Ovary (tissue), 3 donors: ENCODE data around the gene LAMTOR4.
"Not testable (repeated sequence)": the region's sequence is repeated elsewhere in the genome, so short reads cannot be mapped to it uniquely, and the experiment has no call there.

Experiments
- CTCF ChIP-seq, 3 donors: fragments of 450-650 bp in 2 of 3; fragments of 200-600 bp in 1 of 3; IDR thresholded peaks; one replicate each; pipeline versions ENCODE4 v1.5.1 to v1.8.0; 2016 to 2022; ENCODE audit warnings: antibody characterized with exemption in 3 of 3, mild to moderate bottlenecking in 1 of 3
- EP300 ChIP-seq: sonication (generic); formaldehyde crosslinking; IDR thresholded peaks from one replicate; pipeline ENCODE4 v1.6.1; 2017; ENCODE audit warnings: antibody characterized with exemption
- POLR2A ChIP-seq: fragments of 450-650 bp; IDR thresholded peaks from one replicate; pipeline ENCODE4 v1.6.1; 2017; ENCODE audit warnings: antibody characterized with exemption, mild to moderate bottlenecking, moderate library complexity
- donor health status: DM: no; HTN: no; CAD: no.

- not testable (repeated sequence) for TF ChIP-seq CTCF (IDR thresholded peaks at IDR 0.05); EP300; POLR2A
Measured at GRCh38 chr7:100192281-100192862, 43.7 kb downstream of the LAMTOR4 start.
